WERI-Rb-1 (cell line): ENCODE results near the gene FBH1.
"Not testable (repeated sequence)": the region's sequence is repeated elsewhere in the genome, so short reads cannot be mapped to it uniquely, and the experiment has no call there.

Experiments used
- DNase-seq: peaks from one replicate; pipeline ENCODE4 v3.0.0-alpha.2; 2020
- H3K27ac ChIP-seq: fragments of 250-450 bp; sonication (Bioruptor Pico); 2 replicates; pipeline ENCODE4 v1.5.1; 2020; ENCODE audit warnings: mild to moderate bottlenecking, moderate library complexity
- H3K27me3 ChIP-seq: fragments of 250-450 bp; sonication (Bioruptor Pico); 2 replicates; pipeline ENCODE4 v1.5.1; 2021; ENCODE audit warnings: mild to moderate bottlenecking, low read depth, moderate library complexity; ENCODE audit not compliant: insufficient read depth, severe bottlenecking
- H3K36me3 ChIP-seq: fragments of 250-450 bp; sonication (Bioruptor Pico); 2 replicates; pipeline ENCODE4 v1.5.1; 2020; ENCODE audit warnings: mild to moderate bottlenecking, moderate library complexity
- H3K4me3 ChIP-seq: 2 replicates; pipeline ENCODE4 v1.5.1; 2011; ENCODE audit warnings: low read depth, mild to moderate bottlenecking, control low read depth, low read length
- H3K9me3 ChIP-seq: fragments of 250-450 bp; sonication (Bioruptor Pico); 2 replicates; pipeline ENCODE4 v1.5.1; 2021; ENCODE audit warnings: mild to moderate bottlenecking, moderate library complexity; ENCODE audit not compliant: severe bottlenecking
- CTCF ChIP-seq: IDR thresholded peaks from 2 replicates; pipeline ENCODE4 v1.5.1; 2011; ENCODE audit warnings: low read depth, mild to moderate bottlenecking, control low read depth, inconsistent platforms, low read length

Gene FBH1

GRCh38 chr10:5889624-5890451, at the start of gene FBH1, which contains the start of gene ANKRD16:
FBH1 (plus strand) TSS chr10:5890243; CDS start chr10:5890346, 103 bp downstream.
ANKRD16 (minus strand) TSS chr10:5889893; CDS start chr10:5889354, 539 bp downstream.
- Histone ChIP-seq H3K9me3 (no peaks in the 10 kb centered on the region), H3K27ac (peak within 1 kb of the TSS; percentile 65), H3K36me3 (no peaks in the 10 kb centered on the region; the same call in 1 of the 2 replicates), H3K27me3 (no peaks in the 10 kb centered on the region), H3K4me3 (peak within 1 kb of the TSS; percentile 84)
- DNase-seq: peak; percentile 92
- no peak for TF ChIP-seq CTCF

GRCh38 chr10:5840314-5841307, 49.4 kb upstream of the FBH1 start:
- Histone ChIP-seq H3K4me3 (no peak overlapping the region), H3K27me3 (no peaks in the 10 kb centered on the region), H3K36me3 (no peaks in the 10 kb centered on the region), H3K27ac (no peak overlapping the region), H3K9me3 (no peaks in the 10 kb centered on the region)
- no peak for DNase-seq
- TF ChIP-seq CTCF: no peak

- H3K27me3 ChIP-seq: no peaks in the 10 kb centered on the region
- H3K4me3 ChIP-seq: no peak overlapping the region
- H3K9me3 ChIP-seq: no peaks in the 10 kb centered on the region
- H3K27ac ChIP-seq: no peak overlapping the region
- H3K36me3 ChIP-seq: no peaks in the 10 kb centered on the region
- no peak for TF ChIP-seq CTCF
- DNase-seq: no peak
Measured at GRCh38 chr10:5841965-5842364, 48.1 kb upstream of the FBH1 start.

GRCh38 chr10:5843686-5844344, 46.2 kb upstream of the FBH1 start:
- H3K4me3 ChIP-seq: no peak overlapping the region
- no peaks in the 10 kb centered on the region for H3K36me3 ChIP-seq
- H3K9me3 ChIP-seq: no peaks in the 10 kb centered on the region
- no peak overlapping the region for H3K27ac ChIP-seq
- H3K27me3 ChIP-seq: no peaks in the 10 kb centered on the region
- no peak for DNase-seq
- TF ChIP-seq CTCF: no peak

- Histone ChIP-seq H3K27ac (no peak overlapping the region), H3K27me3 (no peaks in the 10 kb centered on the region), H3K9me3 (no peaks in the 10 kb centered on the region), H3K36me3 (no peaks in the 10 kb centered on the region), H3K4me3 (no peak overlapping the region)
- no peak for DNase-seq
- no peak for TF ChIP-seq CTCF
Measured at GRCh38 chr10:5844345-5845055, 45.5 kb upstream of the FBH1 start.

- DNase-seq, H3K36me3 ChIP-seq, H3K9me3 ChIP-seq, H3K27ac ChIP-seq, H3K27me3 ChIP-seq, H3K4me3 ChIP-seq: not testable (repeated sequence)
Measured at GRCh38 chr10:5846667-5847066, 43.4 kb upstream of the FBH1 start.
